Peyer's patch (tissue), 4 donors: ENCODE results near the gene PLAU.

Source experiments
- CTCF ChIP-seq, 6 experiments: fragments of 450-650 bp in 4 of 6; fragments of 200-600 bp in 2 of 6; sonication (generic) in 1 of 6; IDR thresholded peaks; one replicate each; pipeline ENCODE4 v1.5.1; 2017 to 2019; ENCODE audit warnings: antibody characterized with exemption in 6 of 6, mild to moderate bottlenecking in 3 of 6, moderate library complexity in 1 of 6
- POLR2A ChIP-seq, 2 donors: fragments of 450-650 bp; IDR thresholded peaks; one replicate each; pipeline ENCODE4 v1.5.1; 2017; ENCODE audit warnings: antibody characterized with exemption in 2 of 2, mild to moderate bottlenecking in 2 of 2, moderate library complexity in 2 of 2

DNA sequence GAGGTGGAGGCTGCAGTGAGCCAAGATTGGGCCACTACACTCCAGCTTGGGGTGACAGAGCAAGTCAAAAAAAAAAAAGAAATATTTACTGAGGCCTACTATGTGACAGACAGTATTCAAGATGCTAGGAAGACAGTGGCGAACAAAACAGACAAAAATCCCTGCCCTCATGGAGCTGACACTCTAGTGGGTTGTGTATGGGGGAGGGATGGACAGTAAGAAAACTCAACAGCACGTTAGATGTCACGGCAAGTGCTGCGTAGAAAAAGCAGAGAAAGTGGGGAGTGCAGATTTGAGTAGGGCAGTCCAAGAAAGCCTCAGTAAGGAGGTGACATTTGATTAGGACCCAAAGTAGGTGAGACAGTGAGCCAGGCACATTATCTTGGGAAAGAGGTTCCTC, 46.7 kb upstream of the PLAU start:
- TF ChIP-seq CTCF (IDR thresholded peaks at IDR 0.05) (no peak), POLR2A (IDR thresholded peaks at IDR 0.05) (no peak)
